HEK293 (cell line): Measurements from ENCODE around the gene CEPT1.

ENCODE experiments used
- REPIN1 ChIP-seq: fragments of 450-650 bp; formaldehyde crosslinking; IDR thresholded peaks from 2 replicates; pipeline ENCODE4 v1.5.1; 2017; ENCODE audit warnings: missing biosample characterization, missing genetic modification characterization, low read depth
- REST ChIP-seq: fragments of 450-650 bp; formaldehyde crosslinking; IDR thresholded peaks from 2 replicates; pipeline ENCODE4 v1.5.1; 2016; ENCODE audit warnings: missing biosample characterization, missing genetic modification characterization
- ZNF211 ChIP-seq: fragments of 450-650 bp; formaldehyde crosslinking; IDR thresholded peaks from 2 replicates; pipeline ENCODE4 v1.5.1; 2016; ENCODE audit warnings: low read depth, missing biosample characterization, missing genetic modification characterization

- TF ChIP-seq REPIN1 (tag by site-specific recombination) (no peak), REST (tag by site-specific recombination) (no peak), ZNF211 (tag by site-specific recombination) (no peak)
Observed at GRCh38 chr1:111218701-111219556, 78.9 kb downstream of the CEPT1 start.
